ENCODE measurements around the gene PTCH1.

Gene PTCH1

GRCh38 chr9:95504053-95504963 lies 12.5 kb downstream of the PTCH1 start:
- no peak for ATAC-seq (ENCODE audit: insufficient read depth, low read depth)
- Histone ChIP-seq H2AFZ (ENCODE audit: low read depth, low read length) (no peak overlapping the region), H3K36me3 (ENCODE audit: insufficient read depth, low read length) (no peaks in the 10 kb centered on the region), H3K79me2 (ENCODE audit: insufficient read depth, low read length) (no peaks in the 10 kb centered on the region), H3K4me3 (ENCODE audit: low read depth in 1 of 2, low read length in 2 of 2) (no peak overlapping the region), H3K9ac (ENCODE audit: low read depth, low read length) (no peak overlapping the region), H3K9me3 (ENCODE audit: insufficient read depth, low read length, severe bottlenecking) (no peaks in the 10 kb centered on the region), H4K20me1 (ENCODE audit: insufficient read depth, low read length) (no peaks in the 10 kb centered on the region), H3K27me3 (ENCODE audit: insufficient read depth, low read length, poor library complexity) (peaks cover 2% of the 10 kb centered on the region), H3K4me2 (ENCODE audit: insufficient read depth, low read length) (no peak overlapping the region), H3K27ac (ENCODE audit: low read length) (no peak overlapping the region), H3K4me1 (ENCODE audit: insufficient read depth, low read length) (no peaks in the 10 kb centered on the region)
- TF ChIP-seq CTCF (IDR thresholded peaks at IDR 0.05; ENCODE audit: borderline replicate concordance, extremely low read depth, low read length, poor library complexity, severe bottlenecking) (no peak), EZH2 (IDR thresholded peaks at IDR 0.05; ENCODE audit: borderline replicate concordance, low read depth, low read length, severe bottlenecking) (no peak)
- no peak for DNase-seq

- no peak for ATAC-seq (ENCODE audit: insufficient read depth, low read depth)
- no peaks in the 10 kb centered on the region for H3K36me3 ChIP-seq (ENCODE audit: insufficient read depth, low read length)
- H3K4me1 ChIP-seq (ENCODE audit: insufficient read depth, low read length) = no peaks in the 10 kb centered on the region
- H3K4me2 ChIP-seq (ENCODE audit: insufficient read depth, low read length) = no peak overlapping the region
- peaks cover 2% of the 10 kb centered on the region for H3K27me3 ChIP-seq (ENCODE audit: insufficient read depth, low read length, poor library complexity)
- DNase-seq = no peak
- no peaks in the 10 kb centered on the region for H3K9me3 ChIP-seq (ENCODE audit: insufficient read depth, low read length, severe bottlenecking)
- no peak overlapping the region for H3K27ac ChIP-seq (ENCODE audit: low read length)
- H3K4me3 ChIP-seq (ENCODE audit: low read depth in 1 of 2, low read length in 2 of 2) = no peak overlapping the region
- no peak for TF ChIP-seq EZH2 (IDR thresholded peaks at IDR 0.05; ENCODE audit: borderline replicate concordance, low read depth, low read length, severe bottlenecking)
- TF ChIP-seq CTCF (IDR thresholded peaks at IDR 0.05; ENCODE audit: borderline replicate concordance, extremely low read depth, low read length, poor library complexity, severe bottlenecking) = no peak
- H3K79me2 ChIP-seq (ENCODE audit: insufficient read depth, low read length) = no peaks in the 10 kb centered on the region
- H3K9ac ChIP-seq (ENCODE audit: low read depth, low read length) = no peak overlapping the region
- H4K20me1 ChIP-seq (ENCODE audit: insufficient read depth, low read length) = no peaks in the 10 kb centered on the region
- H2AFZ ChIP-seq (ENCODE audit: low read depth, low read length) = no peak overlapping the region
Measured at GRCh38 chr9:95503369-95503768, 13.4 kb downstream of the PTCH1 start.

- Histone ChIP-seq H3K79me2 (ENCODE audit: insufficient read depth, low read length) (no peaks in the 10 kb centered on the region), H3K4me2 (ENCODE audit: insufficient read depth, low read length) (no peak overlapping the region), H3K36me3 (ENCODE audit: insufficient read depth, low read length) (no peaks in the 10 kb centered on the region), H3K4me3 (ENCODE audit: low read depth in 1 of 2, low read length in 2 of 2) (no peak overlapping the region), H3K4me1 (ENCODE audit: insufficient read depth, low read length) (no peaks in the 10 kb centered on the region), H3K9ac (ENCODE audit: low read depth, low read length) (no peak overlapping the region), H3K27me3 (ENCODE audit: insufficient read depth, low read length, poor library complexity) (peaks cover 2% of the 10 kb centered on the region), H3K27ac (ENCODE audit: low read length) (no peak overlapping the region), H2AFZ (ENCODE audit: low read depth, low read length) (no peak overlapping the region), H4K20me1 (ENCODE audit: insufficient read depth, low read length) (no peaks in the 10 kb centered on the region), H3K9me3 (ENCODE audit: insufficient read depth, low read length, severe bottlenecking) (no peaks in the 10 kb centered on the region)
- TF ChIP-seq CTCF (IDR thresholded peaks at IDR 0.05; ENCODE audit: borderline replicate concordance, extremely low read depth, low read length, poor library complexity, severe bottlenecking) = no peak
- no peak for TF ChIP-seq EZH2 (IDR thresholded peaks at IDR 0.05; ENCODE audit: borderline replicate concordance, low read depth, low read length, severe bottlenecking)
- no peak for DNase-seq
- ATAC-seq (ENCODE audit: insufficient read depth, low read depth) = no peak
Measured at GRCh38 chr9:95502248-95502647, 14.5 kb downstream of the PTCH1 start.
